ENCODE measurements around the gene SPTBN4.

The SPTBN4 gene

GRCh38 chr19:40567750-40568494, 101.1 kb downstream of the SPTBN4 start:
- no peak for DNase-seq

DNA sequence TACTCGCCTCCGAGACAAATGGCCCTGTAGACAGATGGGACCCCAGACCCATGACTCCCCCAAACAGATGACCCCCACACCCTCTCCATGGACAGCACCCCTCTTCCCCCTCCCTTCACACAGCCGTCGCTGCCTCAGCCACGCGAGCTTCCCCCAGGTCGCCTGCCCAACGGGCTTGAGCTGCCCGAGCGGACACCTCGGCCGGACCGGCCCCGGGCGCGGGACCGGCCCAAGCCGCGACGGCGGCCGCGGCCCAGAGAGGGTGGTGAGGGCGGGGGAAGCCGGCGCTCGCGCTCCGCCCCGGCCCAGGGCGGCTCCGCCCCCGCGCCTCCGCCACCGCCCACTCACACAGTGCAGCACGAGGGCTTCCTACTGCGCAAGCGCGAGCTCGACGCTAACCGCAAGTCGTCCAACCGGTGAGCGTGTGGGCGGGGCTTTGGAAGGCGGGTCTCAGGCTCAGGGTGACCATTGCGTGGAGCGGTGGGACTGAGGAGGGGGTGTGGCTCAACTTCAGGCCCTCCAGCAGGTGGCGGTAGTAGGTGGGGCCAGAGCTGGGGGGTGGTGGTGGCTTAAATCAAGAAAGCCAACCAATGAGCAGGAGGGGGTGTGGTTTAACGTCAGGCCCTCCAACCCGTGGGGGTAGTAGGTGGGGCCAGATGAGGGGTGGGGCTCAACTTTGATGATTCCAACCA, 103.7 kb downstream of the SPTBN4 start:
- peak; percentile 99 for DNase-seq

DNA sequence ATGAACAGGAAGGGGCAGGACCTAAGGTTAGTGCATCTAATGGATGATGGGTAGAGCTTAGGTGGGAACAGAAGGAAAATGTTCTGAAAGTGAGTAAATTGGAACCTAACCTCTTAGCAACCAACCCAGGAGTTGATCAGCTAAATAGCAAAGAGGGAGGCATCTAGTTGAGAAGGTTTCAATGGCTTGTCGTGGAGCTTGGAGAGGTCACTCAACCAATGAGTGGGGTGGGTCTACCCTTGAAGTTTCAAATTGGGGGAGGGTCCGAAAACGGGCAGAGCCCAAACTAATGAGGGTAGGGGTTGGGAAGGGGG, 104.2 kb downstream of the SPTBN4 start:
- DNase-seq: no peak

DNA sequence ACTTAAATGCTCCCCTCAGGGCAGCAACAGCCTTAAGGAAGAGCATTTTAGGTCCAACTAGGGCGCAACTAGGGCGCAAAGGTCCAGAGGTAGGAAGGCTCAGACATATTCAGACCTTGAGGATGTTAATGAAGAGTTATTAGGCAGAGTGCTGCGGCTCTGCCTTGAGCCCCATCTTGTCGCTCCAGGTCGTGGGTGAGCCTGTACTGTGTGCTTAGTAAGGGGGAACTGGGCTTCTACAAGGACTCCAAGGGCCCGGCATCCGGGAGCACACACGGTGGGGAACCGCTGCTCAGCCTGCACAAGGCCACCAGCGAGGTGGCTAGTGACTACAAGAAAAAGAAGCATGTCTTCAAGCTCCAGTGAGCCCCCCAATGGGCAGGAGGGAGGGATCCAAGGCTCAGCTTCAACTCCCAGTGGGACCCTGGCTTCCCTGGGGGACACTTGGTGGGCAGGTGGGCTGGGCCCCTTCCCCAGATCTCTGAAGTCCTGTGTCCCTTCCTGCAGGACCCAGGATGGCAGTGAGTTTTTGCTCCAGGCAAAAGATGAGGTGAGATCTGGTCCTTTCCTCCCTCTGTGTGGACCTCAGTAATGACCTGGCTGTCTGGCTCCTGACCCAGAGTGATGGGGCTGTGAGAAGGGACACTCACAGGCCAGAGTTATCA, 105.2 kb downstream of the SPTBN4 start:
- DNase-seq: no peak

DNA sequence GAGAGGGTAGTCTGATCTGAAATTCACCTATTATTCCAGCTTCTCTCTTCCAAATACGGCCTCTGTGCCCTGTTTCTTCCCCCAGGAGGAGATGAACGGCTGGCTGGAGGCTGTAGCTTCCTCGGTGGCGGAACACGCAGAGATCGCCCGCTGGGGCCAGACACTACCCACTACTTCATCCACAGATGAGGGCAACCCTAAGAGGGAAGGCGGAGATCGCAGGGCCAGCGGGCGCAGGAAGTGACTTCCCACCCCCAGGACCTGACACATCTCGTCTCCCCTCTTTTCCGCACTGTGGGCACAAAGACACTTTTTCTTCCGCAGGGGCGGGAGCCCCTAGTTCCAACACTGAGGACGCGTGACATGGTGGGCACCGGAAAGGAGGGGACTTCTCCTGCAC, 108.5 kb downstream of the SPTBN4 start:
- DNase-seq: no peak

DNA sequence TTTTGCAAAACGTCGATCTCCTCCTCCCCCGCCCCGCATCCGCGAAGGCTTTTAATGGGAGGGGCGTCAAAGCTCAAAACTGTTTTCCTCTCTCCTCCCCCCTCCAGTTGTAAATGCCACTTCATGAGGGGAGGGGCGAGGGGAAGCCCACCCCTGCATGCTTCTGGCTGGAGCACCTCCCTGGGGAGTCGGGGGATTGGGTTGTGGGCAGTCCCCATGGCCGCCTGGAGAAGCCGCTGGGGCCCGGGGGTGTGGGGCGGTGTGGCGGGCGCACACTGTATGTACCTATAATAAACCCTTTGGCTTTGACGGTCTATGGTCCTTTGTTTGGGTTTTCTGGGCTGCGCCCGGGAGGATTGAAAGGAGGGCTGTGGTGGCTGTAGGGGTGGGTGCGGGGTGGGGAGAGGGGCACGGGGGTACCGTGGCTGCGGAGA, 109.4 kb downstream of the SPTBN4 start:
- DNase-seq: no peak

DNA sequence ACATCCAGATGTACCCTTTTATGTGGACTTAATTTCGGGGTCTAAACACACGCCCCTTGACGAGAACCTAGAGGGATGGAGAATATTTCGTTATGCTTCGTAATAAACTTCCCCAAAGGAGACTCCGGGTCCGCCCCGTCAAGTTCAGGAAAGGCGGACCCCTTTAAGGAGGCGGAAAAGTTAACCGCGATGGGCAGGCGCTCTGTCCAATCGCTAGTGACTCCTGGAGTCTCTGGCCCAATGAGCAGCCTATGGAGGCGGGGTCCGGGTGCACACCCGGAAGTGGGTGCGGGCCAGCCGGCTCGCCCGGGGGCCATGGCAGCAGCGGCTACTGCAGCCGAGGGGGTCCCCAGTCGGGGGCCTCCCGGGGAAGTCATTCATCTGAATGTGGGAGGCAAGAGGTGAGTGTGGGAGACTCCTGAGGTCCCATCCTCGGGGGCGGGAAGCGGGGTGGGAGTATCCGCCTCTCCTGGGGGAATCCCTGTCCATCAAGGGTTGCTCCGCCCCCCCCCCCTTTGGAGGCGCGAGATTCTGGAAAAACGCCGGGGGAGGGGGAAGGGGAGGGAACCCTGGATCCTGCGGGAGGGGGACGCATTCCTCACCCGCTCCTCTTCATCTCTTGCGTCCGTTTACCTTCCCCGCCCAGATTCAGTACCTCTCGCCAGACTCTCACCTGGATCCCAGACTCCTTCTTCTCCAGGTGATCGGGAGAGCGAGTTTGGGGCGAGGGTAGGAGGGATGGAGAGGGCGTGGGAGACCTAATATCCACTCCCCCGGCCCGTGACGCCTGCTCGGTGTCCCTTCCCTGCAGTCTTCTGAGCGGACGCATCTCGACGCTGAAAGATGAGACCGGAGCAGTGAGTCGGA, 110.0 kb downstream of the SPTBN4 start, which contains the start of gene SHKBP1:
SHKBP1 (plus strand) TSS at position 289 of the 867 bp plus-strand sequence; CDS start at position 316, 27 bp downstream.
- peak; percentile 95 for DNase-seq

- no peak for DNase-seq
Observed at GRCh38 chr19:40578442-40578908, 111.7 kb downstream of the SPTBN4 start.

DNA sequence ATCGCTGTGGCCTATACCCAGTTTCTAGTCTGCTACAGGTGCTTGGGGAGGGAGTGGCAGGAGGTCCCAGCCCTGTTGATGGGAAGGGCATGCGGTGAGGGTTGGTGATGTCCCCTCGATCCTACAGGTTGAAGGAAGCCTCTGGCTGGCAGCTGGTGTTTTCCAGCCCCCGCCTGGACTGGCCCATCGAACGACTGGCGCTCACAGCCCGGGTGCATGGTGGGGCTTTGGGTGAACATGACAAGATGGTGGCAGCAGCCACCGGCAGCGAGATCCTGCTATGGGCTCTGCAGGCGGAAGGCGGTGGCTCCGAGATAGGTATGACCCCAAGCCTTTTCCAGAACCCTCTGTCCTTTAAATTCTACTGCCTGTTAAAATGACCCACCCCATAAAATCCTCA, 113.8 kb downstream of the SPTBN4 start:
- DNase-seq: no peak

GRCh38 chr19:40581531-40581930, 114.7 kb downstream of the SPTBN4 start:
- no peak for DNase-seq

DNA sequence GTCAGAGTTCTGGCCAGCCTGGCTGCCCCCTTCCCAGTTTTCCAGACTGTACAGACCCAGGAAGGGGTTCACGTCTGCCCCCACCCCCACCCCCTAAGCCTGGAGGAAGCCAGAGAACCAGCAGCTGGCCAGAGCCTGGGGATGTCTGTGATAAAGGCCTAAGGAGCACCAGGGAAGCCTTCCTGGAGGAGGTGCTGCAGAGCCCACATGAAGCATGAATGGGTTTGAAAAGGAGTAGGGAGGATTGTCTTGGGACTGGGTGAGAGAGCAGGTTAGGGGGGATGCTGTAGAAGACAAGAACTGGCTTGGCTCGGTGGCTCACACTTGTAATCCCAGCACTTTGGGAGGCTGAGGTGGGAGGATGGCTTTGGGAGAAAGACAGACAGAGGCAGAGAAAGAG, 115.7 kb downstream of the SPTBN4 start:
- DNase-seq: no peak

- DNase-seq: no peak
Observed at GRCh38 chr19:40583283-40583682, 116.5 kb downstream of the SPTBN4 start.

DNA sequence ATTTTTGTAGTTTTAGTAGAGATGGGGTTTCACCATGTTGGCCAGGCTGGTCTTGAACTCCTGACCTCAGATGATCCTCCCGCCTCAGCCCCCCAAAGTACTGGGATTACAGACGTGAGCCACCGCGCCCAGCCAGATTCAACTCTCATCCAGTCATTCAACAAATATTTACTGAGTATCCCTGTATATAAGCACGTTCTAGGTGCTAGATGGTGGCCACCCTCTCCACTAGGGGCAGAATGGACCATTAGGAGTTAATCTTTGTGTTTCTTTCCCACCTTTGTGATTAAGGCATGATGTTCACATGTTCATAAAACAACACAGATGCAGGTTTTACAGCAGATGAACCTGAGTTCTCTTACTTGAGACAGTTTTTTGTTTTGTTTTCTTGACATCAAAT, 117.2 kb downstream of the SPTBN4 start:
- no peak for DNase-seq

DNA sequence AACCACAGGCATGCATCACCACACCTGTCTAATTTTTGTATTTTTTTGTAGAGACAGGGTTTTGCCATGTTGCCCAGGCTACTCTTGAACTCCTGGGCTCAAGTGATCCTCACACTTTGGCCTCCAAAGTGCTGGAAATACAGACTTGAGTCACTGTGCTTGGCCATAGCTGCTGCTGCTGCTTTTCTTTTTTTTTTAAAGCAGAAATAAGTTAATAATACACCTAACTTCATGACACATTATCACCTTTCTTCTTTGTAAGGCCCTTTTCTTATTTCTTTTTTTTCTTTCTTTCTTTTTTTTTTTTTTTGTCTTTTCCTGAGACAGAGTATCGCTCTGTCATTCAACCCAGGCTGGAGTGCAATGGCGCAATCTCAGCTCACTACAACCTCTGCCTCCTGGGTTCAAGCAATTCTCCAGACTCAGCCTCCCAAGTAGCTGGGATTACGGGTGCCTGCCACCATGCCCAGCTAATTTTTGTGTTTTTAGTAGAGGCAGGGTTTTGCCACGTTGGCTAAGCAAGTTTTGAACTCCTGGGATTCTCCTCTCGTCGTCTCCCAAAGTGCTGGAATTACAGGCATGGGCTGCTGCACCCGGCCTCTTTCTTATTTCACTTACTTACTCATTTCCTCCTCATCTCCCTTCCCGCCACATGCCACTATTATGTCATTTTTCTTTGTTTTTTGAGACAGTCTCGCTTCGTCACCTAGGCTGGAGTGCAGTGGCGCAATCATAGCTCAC, 118.6 kb downstream of the SPTBN4 start:
- DNase-seq: peak; percentile 40

DNA sequence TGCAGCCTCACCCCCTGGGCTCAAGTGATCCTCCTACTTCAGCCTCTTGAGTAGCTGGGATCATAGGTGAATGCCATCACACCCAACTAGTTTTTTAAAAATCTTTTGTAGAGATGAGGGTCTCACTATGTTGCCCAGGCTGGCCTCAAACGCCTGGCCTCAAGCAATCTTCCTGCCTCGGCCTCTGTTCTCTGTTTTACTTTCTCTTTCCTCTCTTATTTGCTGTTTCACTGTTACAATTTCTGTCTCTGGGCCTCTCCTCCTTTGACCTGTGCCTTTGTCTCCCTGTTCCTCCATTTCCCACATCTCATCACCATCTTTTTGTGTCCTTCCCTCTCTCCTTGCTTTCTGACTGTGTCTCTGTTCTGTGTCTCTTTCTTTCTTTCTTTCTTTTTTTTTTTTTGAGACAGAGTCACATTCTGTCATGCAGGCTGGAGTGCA, 119.2 kb downstream of the SPTBN4 start:
- no peak for DNase-seq

GRCh38 chr19:40586611-40587010, 119.8 kb downstream of the SPTBN4 start:
- DNase-seq: no peak

- DNase-seq: no peak
Observed at GRCh38 chr19:40588110-40588854, 121.5 kb downstream of the SPTBN4 start.

DNA sequence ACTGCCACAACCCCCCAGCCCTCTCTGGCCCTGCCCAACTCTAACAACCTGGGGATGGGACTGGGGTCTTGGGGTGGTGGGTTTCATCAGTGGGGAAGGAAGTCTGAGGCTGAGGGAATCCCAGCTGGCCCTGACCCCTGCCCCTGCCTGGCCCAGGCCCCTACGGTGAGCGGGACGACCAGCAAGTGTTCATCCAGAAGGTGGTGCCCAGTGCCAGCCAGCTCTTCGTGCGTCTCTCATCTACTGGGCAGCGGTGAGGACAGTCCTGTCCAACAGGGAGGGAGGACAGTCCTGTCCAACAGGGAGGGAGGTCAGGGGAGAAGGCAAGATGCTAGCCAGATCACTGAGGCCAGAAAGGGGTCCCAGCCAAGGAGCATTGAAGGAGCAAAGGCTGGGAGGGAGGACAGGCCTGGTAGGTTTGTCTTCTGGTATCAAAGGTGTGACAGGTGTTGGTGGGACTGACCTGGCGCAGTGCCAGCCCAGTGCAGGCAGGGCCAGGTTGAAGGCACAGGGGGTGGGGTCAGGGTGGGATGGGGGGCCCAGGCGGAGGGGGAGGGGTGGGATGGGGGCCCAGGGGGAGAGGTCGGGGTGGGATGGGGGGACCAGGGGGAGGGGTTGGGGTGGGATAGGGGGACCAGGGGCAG, 122.2 kb downstream of the SPTBN4 start:
- DNase-seq: no peak

GRCh38 chr19:40589591-40590429, 123.0 kb downstream of the SPTBN4 start:
- DNase-seq: no peak
